ENCODE measurements around the gene TRPM4.
"Not testable (repeated sequence)": the region's sequence is repeated elsewhere in the genome, so short reads cannot be mapped to it uniquely, and the experiment has no call there.

TRPM4 gene

DNA sequence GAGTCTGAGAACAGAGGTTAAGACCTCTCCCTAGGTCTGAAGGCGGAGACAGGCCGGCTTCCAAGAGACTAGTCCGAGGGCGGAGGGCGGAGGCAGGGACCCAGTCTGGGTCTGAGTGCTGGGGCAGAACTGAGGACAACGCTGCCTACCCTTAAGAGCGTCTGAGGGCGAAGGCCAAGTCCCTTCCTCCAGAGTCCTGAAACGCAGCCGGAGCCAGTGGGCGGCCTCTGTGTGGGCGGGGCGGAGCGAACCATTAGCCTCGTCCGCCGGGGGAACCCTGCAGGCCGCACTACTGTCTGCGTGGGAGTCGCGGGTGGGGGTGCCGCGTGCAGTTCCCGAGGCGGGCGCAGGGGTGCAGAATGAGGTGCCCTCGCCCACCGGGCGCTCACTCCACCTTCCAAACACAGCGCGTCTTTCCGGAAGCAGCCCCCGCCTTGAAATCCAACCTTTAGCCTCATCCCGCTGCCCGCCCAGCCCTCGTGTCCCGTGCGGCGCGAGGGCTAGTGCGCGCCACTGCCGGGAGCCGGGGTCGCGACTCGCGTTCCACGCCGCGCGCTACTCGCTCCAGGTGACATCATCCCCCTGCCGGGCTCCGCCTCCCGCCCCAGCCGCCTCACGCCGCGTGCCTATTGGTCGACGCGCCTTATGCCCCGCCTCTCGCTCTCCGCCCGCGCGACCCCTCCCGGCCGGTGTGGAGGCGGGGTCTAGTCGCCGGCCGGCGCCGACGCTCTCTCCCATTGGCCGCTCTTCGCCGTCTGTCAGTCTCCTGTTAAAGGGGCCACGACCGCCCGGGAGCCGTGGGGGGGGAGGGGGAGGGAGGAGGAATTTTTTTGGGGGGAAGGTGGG is 38.8 kb upstream of the TRPM4 start, which contains the start of gene C19orf73:
TSS of gene C19orf73 (minus strand) at position 579 of the 846 bp plus-strand sequence. CDS start at position 458, 121 bp downstream.
- no peaks in the 10 kb centered on the region for H3K9me3 ChIP-seq (ENCODE audit: control insufficient read depth, insufficient read depth, low read depth, low read length)
- H3K27me3 ChIP-seq (ENCODE audit: control insufficient read depth, insufficient read depth, low read length) = peaks cover 32% of the 10 kb centered on the region
- H3K27ac ChIP-seq (ENCODE audit: low read depth, low read length) = peak within 1 kb of the TSS; percentile 93
- H3K36me3 ChIP-seq (ENCODE audit: control insufficient read depth, insufficient read depth, low read length) = no peaks in the 10 kb centered on the region
- H3K4me3 ChIP-seq (ENCODE audit: low read depth, low read length) = peak within 1 kb of the TSS; percentile 78
- H3K4me1 ChIP-seq (ENCODE audit: control insufficient read depth, insufficient read depth, low read length) = peaks cover 23% of the 10 kb centered on the region; the same call in 1 of the 2 replicates
- peak within 1 kb of the TSS; percentile 85 for H3K9ac ChIP-seq (ENCODE audit: low read length)

DNA sequence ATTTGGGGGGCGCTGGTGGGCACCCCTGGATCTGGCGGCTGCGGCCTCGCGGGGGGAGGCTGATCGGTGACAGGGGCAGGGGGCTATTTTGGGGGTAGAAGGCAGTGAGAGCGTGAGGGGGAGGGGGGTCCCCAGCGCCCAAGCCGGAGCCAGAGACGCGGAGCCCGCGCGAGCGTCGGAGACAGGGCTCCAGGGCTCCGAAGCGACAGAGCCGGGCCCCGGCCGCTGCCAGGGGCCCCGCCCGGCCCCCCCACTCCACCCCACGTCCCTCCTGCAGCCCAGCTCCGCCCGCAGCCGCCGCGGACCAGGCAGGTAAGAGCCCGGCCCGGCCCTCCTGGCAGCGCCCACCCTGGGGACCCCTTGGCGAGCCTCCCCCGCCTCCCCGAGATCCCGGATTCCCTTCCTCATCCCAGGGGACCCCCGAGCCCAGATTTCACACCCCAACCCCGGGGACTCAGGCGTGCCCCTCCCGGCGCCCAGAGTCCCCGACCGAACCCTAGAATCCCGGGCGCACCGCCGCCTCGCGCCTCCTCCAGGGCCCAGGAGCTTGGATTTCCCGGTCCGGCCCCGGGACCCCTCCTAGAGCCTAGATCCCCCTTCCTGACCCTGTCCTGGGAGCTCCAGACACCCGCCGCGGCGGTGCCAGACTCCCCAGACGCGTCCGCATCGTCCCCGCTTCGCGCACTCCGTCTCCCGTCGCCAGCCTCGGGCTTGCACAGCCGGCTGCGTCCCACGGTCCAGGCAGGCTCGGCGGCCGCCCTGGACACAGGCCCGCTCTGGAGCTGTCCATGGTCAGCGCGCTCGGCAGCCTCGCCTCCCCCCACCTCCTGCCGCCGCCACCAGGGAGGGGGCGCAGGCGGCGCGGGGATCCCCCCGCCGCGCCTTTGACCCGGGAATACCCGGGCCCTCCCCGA is 37.9 kb upstream of the TRPM4 start, which contains the start of gene PPFIA3:
TSS of gene PPFIA3 (plus strand) at position 134 of the 914 bp plus-strand sequence. CDS start 8,330 bp downstream, outside the sequence.
- Histone ChIP-seq H3K4me1 (ENCODE audit: control insufficient read depth, insufficient read depth, low read length) (peaks cover 20% of the 10 kb centered on the region; the same call in 1 of the 2 replicates), H3K36me3 (ENCODE audit: control insufficient read depth, insufficient read depth, low read length) (no peaks in the 10 kb centered on the region), H3K4me3 (ENCODE audit: low read depth, low read length) (peak within 1 kb of the TSS; percentile 78), H3K9me3 (ENCODE audit: control insufficient read depth, insufficient read depth, low read depth, low read length) (no peaks in the 10 kb centered on the region), H3K9ac (ENCODE audit: low read length) (peak within 1 kb of the TSS; percentile 85), H3K27me3 (ENCODE audit: control insufficient read depth, insufficient read depth, low read length) (peaks cover 32% of the 10 kb centered on the region), H3K27ac (ENCODE audit: low read depth, low read length) (peak within 1 kb of the TSS; percentile 93)

- Histone ChIP-seq H3K9ac (ENCODE audit: low read length) (no peak overlapping the region), H3K4me3 (ENCODE audit: low read depth, low read length) (peak overlapping the region; percentile 64)
Measured at GRCh38 chr19:49120325-49120683, 37.3 kb upstream of the TRPM4 start.

DNA sequence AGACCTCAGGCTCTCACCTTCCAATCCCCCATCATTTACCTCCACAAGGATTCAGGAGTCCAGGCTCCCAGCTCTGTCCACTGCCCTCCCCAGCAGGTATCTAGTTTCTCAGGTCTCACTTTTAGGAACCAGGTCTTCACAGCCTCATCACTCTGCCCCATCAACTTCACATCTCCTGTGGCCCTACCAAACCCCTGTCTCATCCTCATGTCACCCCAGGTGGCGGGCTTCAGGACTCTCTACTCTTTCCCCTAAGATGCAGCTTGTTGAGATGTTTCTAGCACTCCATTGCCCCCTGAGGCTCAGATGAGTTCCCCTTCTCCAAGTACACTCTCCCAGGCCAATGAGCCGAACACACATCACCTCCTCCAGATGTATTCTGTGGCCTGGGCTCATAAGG is 36.7 kb upstream of the TRPM4 start:
- Histone ChIP-seq H3K4me1 (ENCODE audit: control insufficient read depth, insufficient read depth, low read length) (peaks cover 19% of the 10 kb centered on the region; the same call in 1 of the 2 replicates), H3K9ac (ENCODE audit: low read length) (no peak overlapping the region)

More at GRCh38 chr19:49120325-49120683, 37.3 kb upstream of the TRPM4 start:
- H3K27ac ChIP-seq (ENCODE audit: low read depth, low read length) = no peak overlapping the region
- H3K9me3 ChIP-seq (ENCODE audit: control insufficient read depth, insufficient read depth, low read depth, low read length) = no peaks in the 10 kb centered on the region
- H3K4me1 ChIP-seq (ENCODE audit: control insufficient read depth, insufficient read depth, low read length) = peaks cover 17% of the 10 kb centered on the region; the same call in 1 of the 2 replicates
- no peaks in the 10 kb centered on the region for H3K36me3 ChIP-seq (ENCODE audit: control insufficient read depth, insufficient read depth, low read length)
- peaks cover 29% of the 10 kb centered on the region for H3K27me3 ChIP-seq (ENCODE audit: control insufficient read depth, insufficient read depth, low read length)

GRCh38 chr19:49121841-49122240 is 35.8 kb upstream of the TRPM4 start:
- Histone ChIP-seq H3K27me3 (ENCODE audit: control insufficient read depth, insufficient read depth, low read length) (peaks cover 26% of the 10 kb centered on the region), H3K4me1 (ENCODE audit: control insufficient read depth, insufficient read depth, low read length) (peaks cover 19% of the 10 kb centered on the region; the same call in 1 of the 2 replicates)
- H3K27ac ChIP-seq (ENCODE audit: low read depth, low read length); H3K4me3 ChIP-seq (ENCODE audit: low read depth, low read length); H3K9ac ChIP-seq (ENCODE audit: low read length); H3K9me3 ChIP-seq (ENCODE audit: control insufficient read depth, insufficient read depth, low read depth, low read length); H3K36me3 ChIP-seq (ENCODE audit: control insufficient read depth, insufficient read depth, low read length): not testable (repeated sequence)

More for the DNA sequence above, 36.7 kb upstream of the TRPM4 start:
- peaks cover 26% of the 10 kb centered on the region for H3K27me3 ChIP-seq (ENCODE audit: control insufficient read depth, insufficient read depth, low read length)
- H3K4me3 ChIP-seq (ENCODE audit: low read depth, low read length) = no peak overlapping the region
- no peak overlapping the region for H3K27ac ChIP-seq (ENCODE audit: low read depth, low read length)
- H3K9me3 ChIP-seq (ENCODE audit: control insufficient read depth, insufficient read depth, low read depth, low read length) = no peaks in the 10 kb centered on the region
- H3K36me3 ChIP-seq (ENCODE audit: control insufficient read depth, insufficient read depth, low read length) = no peaks in the 10 kb centered on the region

GRCh38 chr19:49123285-49123684 is 34.3 kb upstream of the TRPM4 start:
- not testable (repeated sequence) for H3K9me3 ChIP-seq (ENCODE audit: control insufficient read depth, insufficient read depth, low read depth, low read length); H3K9ac ChIP-seq (ENCODE audit: low read length); H3K27ac ChIP-seq (ENCODE audit: low read depth, low read length)

GRCh38 chr19:49125025-49125731 is 32.4 kb upstream of the TRPM4 start:
- peak overlapping the region; percentile 48; the same call in 1 of the 2 replicates for H3K4me3 ChIP-seq (ENCODE audit: low read depth, low read length)
- H3K27me3 ChIP-seq (ENCODE audit: control insufficient read depth, insufficient read depth, low read length) = peaks cover 18% of the 10 kb centered on the region
- no peak overlapping the region for H3K9ac ChIP-seq (ENCODE audit: low read length)
- H3K4me1 ChIP-seq (ENCODE audit: control insufficient read depth, insufficient read depth, low read length) = peaks cover 23% of the 10 kb centered on the region
- no peaks in the 10 kb centered on the region for H3K9me3 ChIP-seq (ENCODE audit: control insufficient read depth, insufficient read depth, low read depth, low read length)
- H3K27ac ChIP-seq (ENCODE audit: low read depth, low read length) = no peak overlapping the region
- H3K36me3 ChIP-seq (ENCODE audit: control insufficient read depth, insufficient read depth, low read length) = no peaks in the 10 kb centered on the region

More at GRCh38 chr19:49123285-49123684, 34.3 kb upstream of the TRPM4 start:
- H3K4me3 ChIP-seq (ENCODE audit: low read depth, low read length); H3K36me3 ChIP-seq (ENCODE audit: control insufficient read depth, insufficient read depth, low read length): not testable (repeated sequence)
- Histone ChIP-seq H3K4me1 (ENCODE audit: control insufficient read depth, insufficient read depth, low read length) (peaks cover 14% of the 10 kb centered on the region; the same call in 1 of the 2 replicates), H3K27me3 (ENCODE audit: control insufficient read depth, insufficient read depth, low read length) (peaks cover 26% of the 10 kb centered on the region)

DNA sequence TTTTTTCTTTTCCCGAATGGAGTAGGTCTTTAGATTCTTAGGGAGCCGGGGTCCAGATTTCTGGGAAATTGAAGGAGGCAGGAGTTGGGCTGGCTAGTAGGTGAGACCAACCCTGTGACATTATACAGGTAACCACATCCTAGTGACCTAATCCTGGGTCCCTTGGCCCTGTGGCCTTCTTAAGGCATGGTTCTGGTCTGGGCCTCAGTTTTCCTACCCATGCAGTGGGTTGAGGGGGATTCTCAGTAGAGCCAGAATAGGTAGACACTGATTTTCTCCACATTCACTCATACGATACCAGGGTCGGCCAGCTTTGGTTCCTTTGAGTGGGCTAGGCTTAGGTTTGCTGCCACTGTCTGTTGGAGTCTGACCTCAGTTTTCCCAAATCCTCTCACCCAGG is 31.0 kb upstream of the TRPM4 start:
- Histone ChIP-seq H3K4me1 (ENCODE audit: control insufficient read depth, insufficient read depth, low read length) (peaks cover 20% of the 10 kb centered on the region), H3K27me3 (ENCODE audit: control insufficient read depth, insufficient read depth, low read length) (peaks cover 7% of the 10 kb centered on the region; the same call in 1 of the 2 replicates), H3K9ac (ENCODE audit: low read length) (no peak overlapping the region), H3K9me3 (ENCODE audit: control insufficient read depth, insufficient read depth, low read depth, low read length) (no peaks in the 10 kb centered on the region), H3K27ac (ENCODE audit: low read depth, low read length) (no peak overlapping the region), H3K4me3 (ENCODE audit: low read depth, low read length) (no peak overlapping the region), H3K36me3 (ENCODE audit: control insufficient read depth, insufficient read depth, low read length) (peaks cover 3% of the 10 kb centered on the region; the same call in 1 of the 2 replicates)

DNA sequence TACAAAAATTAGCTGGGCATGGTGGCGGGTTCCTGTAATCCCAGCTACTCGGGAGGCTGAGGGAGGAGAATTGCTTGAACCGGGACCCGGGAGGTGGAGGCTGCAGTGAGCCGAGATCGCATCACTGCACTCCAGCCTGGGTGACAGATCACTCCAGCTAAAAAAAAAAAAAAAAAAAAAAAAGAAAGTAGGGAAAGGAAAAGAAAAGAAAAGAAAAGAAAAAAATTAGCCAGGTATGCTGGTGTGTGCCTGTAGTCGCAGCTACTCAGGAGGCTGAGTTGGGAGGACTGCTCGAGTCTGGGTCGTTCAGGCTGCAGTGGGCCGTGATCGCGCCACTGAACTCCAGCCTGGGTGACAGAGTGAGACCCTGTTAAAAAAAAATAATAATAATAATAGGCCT is 30.4 kb upstream of the TRPM4 start:
- not testable (repeated sequence) for H3K36me3 ChIP-seq (ENCODE audit: control insufficient read depth, insufficient read depth, low read length); H3K27ac ChIP-seq (ENCODE audit: low read depth, low read length); H3K9ac ChIP-seq (ENCODE audit: low read length); H3K9me3 ChIP-seq (ENCODE audit: control insufficient read depth, insufficient read depth, low read depth, low read length); H3K27me3 ChIP-seq (ENCODE audit: control insufficient read depth, insufficient read depth, low read length)
- peak overlapping the region; percentile 55; the same call in 1 of the 2 replicates for H3K4me3 ChIP-seq (ENCODE audit: low read depth, low read length)
- H3K4me1 ChIP-seq (ENCODE audit: control insufficient read depth, insufficient read depth, low read length) = peaks cover 20% of the 10 kb centered on the region

Measured in HUES6 (cell line).